NCI-H2171 treated with DMSO at 0.1 percent for 48 hours (cell line): Measurements from ENCODE around the gene BSN.
A peak's percentile ranks its signal among the peaks of the same experiment; 100 is the strongest.
"Not testable (repeated sequence)": the region's sequence is repeated elsewhere in the genome, so short reads cannot be mapped to it uniquely, and the experiment has no call there.

Experiments used
- DNase-seq: peaks from one replicate; lab custom pipeline; 2025; lab: John Stamatoyannopoulos, UW

BSN gene

GRCh38 chr3:49695350-49696015 lies 141.2 kb downstream of the BSN start:
- not testable (repeated sequence) for DNase-seq

- no peak for DNase-seq
Measured at GRCh38 chr3:49699281-49699979, 145.2 kb downstream of the BSN start.

- no peak for DNase-seq
Measured at GRCh38 chr3:49700014-49700413, 145.7 kb downstream of the BSN start.

GRCh38 chr3:49700453-49701128 lies 146.3 kb downstream of the BSN start:
- no peak for DNase-seq

- no peak for DNase-seq
Measured at GRCh38 chr3:49701388-49702077, 147.3 kb downstream of the BSN start.

GRCh38 chr3:49702672-49703071 lies 148.4 kb downstream of the BSN start:
- DNase-seq = no peak

- peak; percentile 58 for DNase-seq
Measured at GRCh38 chr3:49703443-49703927, 149.2 kb downstream of the BSN start.

GRCh38 chr3:49703956-49704355 lies 149.7 kb downstream of the BSN start:
- DNase-seq = no peak

- no peak for DNase-seq
Measured at GRCh38 chr3:49704629-49705028, 150.4 kb downstream of the BSN start.

- no peak for DNase-seq
Measured at GRCh38 chr3:49705390-49705960, 151.2 kb downstream of the BSN start.

- no peak for DNase-seq
Measured at GRCh38 chr3:49706456-49707112, 152.3 kb downstream of the BSN start.

- DNase-seq = no peak
Measured at GRCh38 chr3:49707113-49707480, 152.8 kb downstream of the BSN start.

- no peak for DNase-seq
Measured at GRCh38 chr3:49709852-49710251, 155.6 kb downstream of the BSN start.

- no peak for DNase-seq
Measured at GRCh38 chr3:49711489-49711888, 157.2 kb downstream of the BSN start.

- DNase-seq = no peak
Measured at GRCh38 chr3:49712166-49712565, 157.9 kb downstream of the BSN start.

GRCh38 chr3:49712631-49713317 lies 158.5 kb downstream of the BSN start:
- DNase-seq = no peak

- no peak for DNase-seq
Measured at GRCh38 chr3:49713336-49714105, 159.2 kb downstream of the BSN start.

- DNase-seq = no peak
Measured at GRCh38 chr3:49714728-49715550, 160.7 kb downstream of the BSN start.

- DNase-seq = no peak
Measured at GRCh38 chr3:49715611-49716121, 161.4 kb downstream of the BSN start.
